ENCODE data around the gene MCRIP1. TPM values are rescaled to one million over a fixed set of nuclear protein-coding genes. Genes with fewer than 3 reads are reported as not detected.

Gene MCRIP1, protein sequence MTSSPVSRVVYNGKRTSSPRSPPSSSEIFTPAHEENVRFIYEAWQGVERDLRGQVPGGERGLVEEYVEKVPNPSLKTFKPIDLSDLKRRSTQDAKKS
- 56.0 and 62.3 TPM in 2 replicates for total RNA-seq

DNA sequence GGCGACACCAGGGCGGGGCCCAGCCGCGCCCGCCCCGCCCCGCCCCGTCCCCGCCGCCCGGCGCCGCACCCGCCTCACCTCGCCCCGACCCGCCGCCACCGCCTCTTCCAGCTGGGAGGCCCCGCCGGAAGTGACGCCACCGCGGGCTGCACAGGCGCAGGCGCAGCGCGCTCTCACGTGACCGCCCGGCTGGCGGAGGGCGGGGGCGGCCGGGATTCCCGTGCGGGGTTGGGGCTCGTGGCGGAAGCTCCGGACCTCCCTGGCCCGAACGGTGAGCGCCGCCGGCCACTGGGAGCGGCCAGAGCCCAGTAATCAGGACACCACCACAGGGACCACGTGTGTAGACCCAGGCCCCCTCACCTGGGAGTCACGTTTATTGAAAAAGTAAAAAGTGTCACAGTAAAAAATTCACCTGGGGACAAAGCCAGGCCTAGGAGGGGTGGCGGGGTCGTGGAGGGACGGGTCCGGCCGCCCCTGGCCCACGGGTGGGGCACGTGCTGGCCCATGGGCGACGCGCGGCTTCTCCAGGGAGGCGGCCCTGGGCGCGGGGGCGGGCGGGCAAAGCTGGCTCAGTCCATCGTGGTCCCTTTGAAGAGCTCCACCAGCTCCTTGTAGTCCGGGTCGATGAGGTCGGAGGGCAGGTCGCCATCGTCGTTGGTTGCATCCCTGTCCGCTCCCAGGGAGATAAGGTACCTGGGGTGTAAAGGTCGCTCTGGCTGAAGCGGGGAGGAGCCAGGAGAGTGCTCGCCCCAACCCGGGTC lies at the start of gene MCRIP1:
TSS of gene MCRIP1 (minus strand) at position 132 of the 761 bp plus-strand sequence. CDS start 8,785 bp downstream, outside the sequence.
- peak; percentile 95 for DNase-seq (ENCODE audit: low spot score)
- Mint-ChIP-seq H3K4me1 (ENCODE audit: low read depth) (peaks cover 16% of the 10 kb centered on the region), H3K9me3 (no peaks in the 10 kb centered on the region), H3K27ac (peak within 1 kb of the TSS; percentile 92), H3K36me3 (ENCODE audit: low read depth) (peaks cover 4% of the 10 kb centered on the region), H3K4me3 (peak within 1 kb of the TSS; percentile 93), H3K27me3 (ENCODE audit: insufficient read depth) (no peaks in the 10 kb centered on the region)
- intact Hi-C loops (cut with micrococcal nuclease): loop anchor here (1.0 to 5.0 kb wide), 2 partner anchors 39 to 265 kb away; partner anchors contain the start of genes ARHGDIA and FASN

DNA sequence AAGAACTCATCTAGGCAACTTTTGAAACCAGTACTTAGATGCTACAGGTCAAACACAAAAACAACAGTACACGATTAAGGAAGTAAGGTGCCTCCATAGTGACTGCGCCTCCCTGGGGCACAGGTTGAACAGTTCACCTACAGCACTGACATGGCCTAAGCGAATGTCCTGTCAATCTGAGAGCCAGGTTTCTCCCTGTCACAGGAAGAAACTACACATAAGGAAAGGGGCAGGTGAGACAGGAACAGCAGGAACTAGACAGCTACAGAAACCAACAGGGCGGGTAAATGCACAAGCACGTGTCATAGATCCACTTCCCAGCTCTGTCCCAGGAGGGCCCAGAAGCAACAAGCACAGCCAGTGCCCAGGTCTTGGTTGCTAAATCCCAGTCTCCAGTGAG lies 46.0 kb upstream of the MCRIP1 start:
- Mint-ChIP-seq H3K9me3 (no peaks in the 10 kb centered on the region), H3K4me3 (no peak overlapping the region), H3K27ac (no peak overlapping the region), H3K27me3 (ENCODE audit: insufficient read depth) (no peaks in the 10 kb centered on the region), H3K36me3 (ENCODE audit: low read depth) (peaks cover 27% of the 10 kb centered on the region), H3K4me1 (ENCODE audit: low read depth) (no peaks in the 10 kb centered on the region)
- intact Hi-C loops (cut with micrococcal nuclease): no loop called here
- DNase-seq (ENCODE audit: low spot score): no peak

DNA sequence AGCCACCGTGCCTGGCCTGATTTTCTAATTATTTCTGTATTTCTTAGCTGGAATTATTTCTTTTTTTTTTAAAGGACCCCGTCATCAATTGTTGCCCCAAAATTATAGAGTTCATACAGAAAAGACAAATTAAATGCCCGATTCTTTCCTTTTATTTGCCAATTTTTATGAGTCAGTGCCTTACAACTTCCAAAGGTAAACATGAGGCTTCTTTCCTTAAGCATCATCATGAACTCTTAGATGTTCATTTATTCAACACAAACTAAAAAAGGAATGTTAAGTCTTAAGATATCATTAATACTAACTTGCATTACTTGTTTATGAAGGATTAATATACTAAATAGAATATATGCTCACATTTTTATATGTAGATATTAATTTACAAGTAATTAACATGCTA lies 45.2 kb upstream of the MCRIP1 start:
- H3K9me3 Mint-ChIP-seq: no peaks in the 10 kb centered on the region
- H3K4me3 Mint-ChIP-seq: no peak overlapping the region
- H3K4me1 Mint-ChIP-seq (ENCODE audit: low read depth): no peaks in the 10 kb centered on the region
- H3K27me3 Mint-ChIP-seq (ENCODE audit: insufficient read depth): no peaks in the 10 kb centered on the region
- peaks cover 25% of the 10 kb centered on the region for H3K36me3 Mint-ChIP-seq (ENCODE audit: low read depth)
- no peak overlapping the region for H3K27ac Mint-ChIP-seq
- DNase-seq (ENCODE audit: low spot score): no peak
- intact Hi-C loops (cut with micrococcal nuclease): no loop called here

DNA sequence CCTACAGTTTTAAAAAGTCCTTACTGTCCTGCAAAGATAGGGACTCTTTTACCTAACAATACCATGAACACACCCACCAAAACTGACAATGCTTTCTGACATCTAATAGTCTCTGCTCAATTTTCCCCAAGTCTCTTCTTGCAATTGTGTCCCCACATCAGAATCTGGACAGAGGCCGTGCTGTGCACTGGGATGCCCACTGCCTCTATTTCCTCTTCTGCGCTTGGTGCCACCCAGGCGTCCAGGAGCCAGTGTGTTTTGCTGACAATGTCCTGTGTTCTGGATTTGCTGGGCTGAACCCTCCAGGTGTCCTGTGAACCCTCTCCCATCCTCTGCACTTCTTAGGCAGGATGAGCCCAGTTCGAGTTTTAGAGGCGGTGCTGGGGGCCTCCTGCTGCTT lies 44.5 kb upstream of the MCRIP1 start:
- no peaks in the 10 kb centered on the region for H3K27me3 Mint-ChIP-seq (ENCODE audit: insufficient read depth)
- no peaks in the 10 kb centered on the region for H3K4me1 Mint-ChIP-seq (ENCODE audit: low read depth)
- H3K36me3 Mint-ChIP-seq (ENCODE audit: low read depth): peaks cover 23% of the 10 kb centered on the region
- no peak overlapping the region for H3K27ac Mint-ChIP-seq
- no peak overlapping the region for H3K4me3 Mint-ChIP-seq
- no peaks in the 10 kb centered on the region for H3K9me3 Mint-ChIP-seq
- intact Hi-C loops (cut with micrococcal nuclease): no loop called here
- no peak for DNase-seq (ENCODE audit: low spot score)

DNA sequence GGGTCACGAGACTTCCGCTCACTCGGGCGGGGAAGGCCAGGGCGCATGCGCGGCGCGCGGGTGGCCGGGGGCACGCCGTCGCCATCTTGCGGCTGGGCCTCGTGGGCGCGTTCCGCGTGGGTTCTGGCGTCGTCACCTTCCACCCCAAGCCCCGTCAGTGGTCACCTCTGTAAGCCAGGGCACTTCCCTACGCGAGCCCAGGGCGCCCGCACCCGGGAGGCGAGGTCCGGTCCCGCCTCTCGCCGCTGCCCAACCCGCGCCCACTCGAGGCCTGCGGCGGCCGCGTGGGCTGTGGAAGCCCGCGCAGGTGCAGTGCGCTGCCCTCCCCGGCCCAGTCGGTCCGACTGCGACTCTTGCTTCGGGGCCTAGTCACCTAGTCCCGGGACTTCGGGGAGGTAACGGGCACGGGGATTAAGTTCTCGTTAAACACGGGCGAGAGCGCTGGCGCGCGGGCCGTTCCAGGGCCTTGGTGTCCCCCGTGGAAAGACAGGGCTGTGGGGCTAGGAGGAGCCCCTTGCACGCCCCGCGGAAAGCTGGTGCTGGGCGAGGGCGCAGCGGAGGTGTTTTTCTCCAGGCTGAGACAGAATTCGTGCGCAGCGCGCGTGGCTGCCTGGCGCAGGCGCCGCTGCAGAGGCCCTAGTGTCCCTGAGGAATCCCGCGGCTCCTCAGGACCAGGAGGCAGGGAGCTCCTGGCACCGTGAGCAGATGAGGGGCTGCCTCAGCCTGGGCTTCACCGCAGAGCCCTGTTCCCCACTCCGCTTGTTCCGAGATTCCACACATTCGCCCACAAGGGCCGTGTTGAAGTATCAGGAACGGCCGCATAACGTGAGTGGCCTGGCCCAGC lies 38.5 kb upstream of the MCRIP1 start:
- peak; percentile 96 for DNase-seq (ENCODE audit: low spot score)
- Mint-ChIP-seq H3K27ac (peak overlapping the region; percentile 90), H3K36me3 (ENCODE audit: low read depth) (peaks cover 13% of the 10 kb centered on the region), H3K4me1 (ENCODE audit: low read depth) (peaks cover 7% of the 10 kb centered on the region), H3K4me3 (peak overlapping the region; percentile 84), H3K27me3 (ENCODE audit: insufficient read depth) (no peaks in the 10 kb centered on the region), H3K9me3 (no peaks in the 10 kb centered on the region)
- intact Hi-C loops (cut with micrococcal nuclease): loop anchor here (1.0 to 5.0 kb wide), 6 partner anchors 20 to 359 kb away; partner anchors contain the start of genes ACTG1, ALYREF, ANAPC11 and ASPSCR1

DNA sequence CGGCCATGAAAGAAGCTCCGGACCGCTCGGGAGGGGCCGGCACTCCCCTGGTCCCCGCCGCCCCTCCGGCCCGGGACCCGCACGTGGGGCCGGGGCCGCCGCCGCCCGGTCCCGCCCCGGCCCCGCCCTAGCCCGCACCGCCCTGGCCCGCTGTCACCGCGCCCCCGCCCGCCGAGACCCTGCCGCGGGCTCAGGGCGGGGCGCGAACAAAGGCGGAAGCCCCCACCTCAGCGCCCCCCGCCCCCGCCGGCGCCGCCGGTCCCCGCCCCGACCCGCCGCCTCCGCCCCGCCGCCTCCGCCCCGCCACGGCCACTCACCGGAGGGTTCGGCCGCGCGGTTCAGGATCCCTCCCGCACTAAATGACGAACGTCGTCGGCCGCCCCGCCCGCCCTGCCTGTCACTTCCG lies 37.9 kb upstream of the MCRIP1 start, which contains the start of gene ARHGDIA:
TSS of gene ARHGDIA (minus strand) at position 357 of the 406 bp plus-strand sequence. CDS start 1,407 bp downstream, outside the sequence.
- Mint-ChIP-seq H3K36me3 (ENCODE audit: low read depth) (peaks cover 13% of the 10 kb centered on the region), H3K9me3 (no peaks in the 10 kb centered on the region), H3K27me3 (ENCODE audit: insufficient read depth) (no peaks in the 10 kb centered on the region), H3K4me3 (peak within 1 kb of the TSS; percentile 92), H3K4me1 (ENCODE audit: low read depth) (peaks cover 7% of the 10 kb centered on the region), H3K27ac (peak within 1 kb of the TSS; percentile 91)
- no peak for DNase-seq (ENCODE audit: low spot score)
- intact Hi-C loops (cut with micrococcal nuclease): loop anchor here (1.0 to 5.0 kb wide), 7 partner anchors 11 to 359 kb away; partner anchors contain the start of genes ACTG1, ALYREF, ANAPC11 and ASPSCR1

DNA sequence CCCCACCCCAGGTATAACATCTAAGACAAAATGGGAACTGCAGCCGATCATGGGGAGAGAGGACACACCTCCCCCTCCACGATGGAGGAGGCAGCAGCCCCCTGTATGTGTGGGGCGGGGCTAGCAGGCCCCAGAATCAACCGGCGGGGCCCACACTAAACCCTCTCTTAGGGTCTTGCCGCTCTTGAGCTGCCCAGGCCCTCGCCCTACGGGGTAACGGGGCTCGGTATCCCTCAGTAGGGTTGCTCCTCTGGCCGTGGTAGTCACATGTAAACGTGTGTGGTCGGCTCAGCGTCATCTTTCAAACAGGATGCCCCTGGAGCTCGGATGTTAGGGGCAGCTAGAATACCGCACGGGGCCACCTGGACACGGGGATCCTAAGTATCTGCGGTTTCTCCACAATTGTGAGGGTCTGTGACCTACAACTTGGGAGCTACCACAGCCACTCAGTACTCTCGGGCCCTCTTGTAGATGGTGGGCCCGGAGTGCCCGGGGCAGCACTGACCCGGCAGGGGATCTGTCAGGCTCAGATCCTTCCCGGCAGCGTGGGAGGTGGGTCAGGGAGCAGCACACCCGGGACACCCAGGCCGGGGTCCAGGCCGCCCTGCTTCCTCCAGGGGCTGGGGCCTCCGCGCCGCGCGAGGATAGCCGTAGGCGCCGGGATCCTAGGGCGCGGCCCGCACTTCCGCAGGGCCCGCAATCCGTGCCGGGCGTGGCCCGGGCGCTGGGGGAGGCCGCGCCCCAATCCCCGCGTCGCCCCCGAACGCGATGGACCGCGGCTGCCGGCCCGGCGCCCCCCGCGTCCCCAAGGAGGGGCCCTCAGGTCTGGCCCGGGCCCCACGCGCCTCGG lies 37.3 kb upstream of the MCRIP1 start:
- intact Hi-C loops (cut with micrococcal nuclease): loop anchor here (1.0 to 5.0 kb wide), 6 partner anchors 10 to 358 kb away; partner anchors contain the start of genes ACTG1, ASPSCR1, DCXR and MAFG
- Mint-ChIP-seq H3K36me3 (ENCODE audit: low read depth) (peaks cover 15% of the 10 kb centered on the region), H3K27me3 (ENCODE audit: insufficient read depth) (no peaks in the 10 kb centered on the region), H3K27ac (peak overlapping the region; percentile 91), H3K9me3 (no peaks in the 10 kb centered on the region), H3K4me3 (peak overlapping the region; percentile 92), H3K4me1 (ENCODE audit: low read depth) (peaks cover 10% of the 10 kb centered on the region)
- DNase-seq (ENCODE audit: low spot score): peak; percentile 34

DNA sequence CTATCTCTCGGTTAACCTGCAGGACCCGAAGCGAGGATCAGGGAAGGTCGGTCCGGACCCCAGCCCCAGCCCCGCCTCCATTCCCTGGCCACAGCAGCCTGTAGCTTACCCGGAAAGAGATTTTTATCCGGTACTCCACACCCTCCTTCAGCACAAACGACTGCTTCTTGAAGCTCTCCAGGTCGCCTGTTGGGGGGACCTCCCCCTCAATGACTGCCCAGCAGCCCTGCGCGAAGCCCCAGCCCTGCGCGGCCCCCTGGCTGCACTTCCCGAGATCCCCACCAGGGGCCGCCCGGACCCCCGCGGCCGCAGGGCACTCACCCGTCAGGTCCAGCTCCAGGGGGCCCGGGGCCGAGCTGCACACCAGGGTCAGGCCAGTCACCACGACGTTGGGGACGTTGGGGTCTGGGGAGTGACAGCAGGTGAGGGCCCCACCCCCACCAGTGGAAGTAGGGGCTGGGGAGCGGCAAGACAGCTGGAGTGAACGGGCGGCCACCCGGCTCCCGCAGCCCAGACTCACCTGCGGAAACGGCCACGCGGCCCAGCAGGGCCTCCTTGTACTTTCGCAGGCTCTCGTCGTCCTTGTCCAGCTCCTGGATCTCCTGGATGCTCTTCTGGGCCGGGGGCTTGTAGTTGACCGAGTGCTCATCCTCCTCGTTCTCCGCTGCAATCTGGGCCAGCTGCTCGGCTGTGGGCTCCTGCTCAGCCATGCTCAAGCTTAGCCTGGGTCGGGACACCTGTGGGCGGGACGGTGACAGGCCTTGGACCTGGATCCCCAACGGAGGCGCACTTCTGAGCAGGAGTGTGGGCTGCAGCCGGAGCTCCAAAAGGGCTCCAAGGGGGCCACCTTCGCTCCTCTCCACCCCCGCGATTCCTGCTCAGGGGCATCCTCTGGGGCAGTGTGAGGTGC lies 36.4 kb upstream of the MCRIP1 start:
- intact Hi-C loops (cut with micrococcal nuclease): loop anchor here (1.0 to 10.0 kb wide), 8 partner anchors 9 to 425 kb away; partner anchors contain the start of genes ACTG1, ASPSCR1, DCXR and FAAP100
- peaks cover 12% of the 10 kb centered on the region for H3K4me1 Mint-ChIP-seq (ENCODE audit: low read depth)
- H3K36me3 Mint-ChIP-seq (ENCODE audit: low read depth): peaks cover 17% of the 10 kb centered on the region
- H3K27me3 Mint-ChIP-seq (ENCODE audit: insufficient read depth): no peaks in the 10 kb centered on the region
- H3K9me3 Mint-ChIP-seq: no peaks in the 10 kb centered on the region
- H3K27ac Mint-ChIP-seq: peak overlapping the region; percentile 91
- H3K4me3 Mint-ChIP-seq: peak overlapping the region; percentile 92
- DNase-seq (ENCODE audit: low spot score): no peak

DNA sequence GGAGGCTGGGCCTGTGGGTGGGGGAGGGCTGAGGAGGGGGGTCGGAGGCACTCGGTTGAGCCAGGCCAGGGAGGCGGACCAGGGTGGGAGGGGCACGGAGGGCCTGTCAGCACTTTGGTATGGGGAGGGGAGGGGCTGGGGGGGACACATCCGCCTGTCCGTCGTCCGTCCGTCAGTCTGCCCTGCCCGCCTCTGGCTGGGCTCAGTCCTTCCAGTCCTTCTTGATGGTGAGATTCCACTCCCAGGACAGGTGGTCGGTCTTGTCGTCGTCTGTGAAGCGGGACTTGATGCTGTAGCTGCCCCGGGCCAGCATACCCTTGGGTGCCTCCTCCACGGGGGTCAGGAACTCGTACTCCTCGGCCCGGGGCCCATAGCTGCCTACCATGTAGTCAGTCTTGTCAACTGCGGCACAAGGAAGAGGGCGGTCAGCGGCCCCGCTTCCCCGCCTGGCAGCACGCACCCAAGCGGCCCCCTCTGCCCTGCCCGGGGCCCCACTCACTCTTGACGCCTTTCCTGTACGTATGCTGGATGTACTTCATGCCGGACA lies 35.7 kb upstream of the MCRIP1 start:
- Mint-ChIP-seq H3K27ac (no peak overlapping the region), H3K4me1 (ENCODE audit: low read depth) (peaks cover 12% of the 10 kb centered on the region), H3K4me3 (peak overlapping the region; percentile 15), H3K9me3 (no peaks in the 10 kb centered on the region), H3K27me3 (ENCODE audit: insufficient read depth) (no peaks in the 10 kb centered on the region), H3K36me3 (ENCODE audit: low read depth) (peaks cover 17% of the 10 kb centered on the region)
- DNase-seq (ENCODE audit: low spot score): no peak
- intact Hi-C loops (cut with micrococcal nuclease): loop anchor here (10.0 kb wide), 2 partner anchors 314 to 426 kb away; partner anchors contain the start of gene FAAP100

DNA sequence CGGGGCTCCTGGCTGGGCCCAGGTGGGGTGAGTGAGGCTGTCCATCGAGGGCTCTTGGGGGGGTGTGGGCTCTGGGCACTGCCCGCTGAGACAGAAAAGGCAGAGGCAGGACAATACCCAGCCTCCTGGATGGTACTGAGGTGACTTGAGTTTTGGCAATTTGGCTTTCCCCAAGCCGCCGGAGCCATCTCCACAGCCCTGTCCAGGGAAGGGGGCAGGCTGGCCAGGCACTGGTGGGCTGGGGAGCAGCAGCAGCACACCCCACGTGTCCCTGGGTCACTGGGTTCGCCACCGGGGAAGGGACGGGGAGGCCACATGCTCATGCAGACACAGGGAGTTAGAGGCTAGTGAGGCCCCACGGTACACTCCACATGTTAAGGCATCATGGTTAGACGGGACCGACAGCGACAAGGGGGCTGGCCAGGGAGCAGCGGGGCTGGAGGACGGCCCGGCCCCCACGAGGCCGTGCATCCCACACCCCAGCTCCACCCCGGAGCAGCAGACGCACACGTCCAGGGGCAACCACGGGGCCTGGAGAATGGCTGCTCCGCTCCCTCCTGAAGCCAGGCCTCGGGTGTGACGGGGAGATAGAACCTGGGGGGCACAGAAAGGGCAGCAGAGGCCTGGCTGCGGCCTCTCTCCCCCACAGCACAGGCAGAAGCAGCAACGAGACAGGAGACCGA lies 35.0 kb upstream of the MCRIP1 start:
- Mint-ChIP-seq H3K27me3 (ENCODE audit: insufficient read depth) (no peaks in the 10 kb centered on the region), H3K4me3 (peak overlapping the region; percentile 61), H3K36me3 (ENCODE audit: low read depth) (peaks cover 22% of the 10 kb centered on the region), H3K9me3 (no peaks in the 10 kb centered on the region), H3K27ac (no peak overlapping the region), H3K4me1 (ENCODE audit: low read depth) (peaks cover 19% of the 10 kb centered on the region)
- no peak for DNase-seq (ENCODE audit: low spot score)
- intact Hi-C loops (cut with micrococcal nuclease): loop anchor here (10.0 kb wide), 2 partner anchors 313 to 427 kb away; partner anchors contain the start of gene FAAP100

Measured in activated T-helper 1 cell treated with anti-CD3 and anti-CD28 coated beads, Interleukin-12 subunit alpha, Interleukin-12 subunit beta, Interleukin-2, Interleukin-4 antibody, amounts not matched to agents 30 ng/mL and 10 ng/mL and 1 ng/mL, durations not matched to agents 14 hours and 24 hours and 36 hours (primary cell).